ENCODE data around the gene TRIM61. TPM values are rescaled to one million over a fixed set of nuclear protein-coding genes. Genes with fewer than 3 reads are reported as not detected.
"Not testable (repeated sequence)": the region's sequence is repeated elsewhere in the genome, so short reads cannot be mapped to it uniquely, and the experiment has no call there.

The TRIM61 gene
- total and polyA plus RNA-seq, 2 experiments from 2014 or later = 0.18 TPM; not detected in 1

DNA sequence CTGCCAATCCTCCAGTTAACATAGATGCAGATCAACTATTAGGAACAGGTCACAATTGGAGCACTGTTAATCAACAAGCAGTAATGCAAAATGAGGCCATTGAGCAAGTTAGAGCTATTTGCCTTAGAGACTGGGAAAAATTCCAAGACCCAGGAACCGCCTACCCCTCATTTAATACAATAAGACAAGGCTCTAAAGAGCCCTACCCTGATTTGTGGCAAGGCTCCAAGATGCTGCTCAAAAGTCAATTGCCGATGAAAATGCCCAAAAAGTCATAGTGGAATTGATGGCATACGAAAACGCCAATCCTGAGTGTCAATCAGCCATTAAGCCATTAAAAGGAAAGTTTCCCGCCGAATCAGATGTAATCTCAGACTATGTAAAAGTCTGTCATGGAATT, 20.5 kb upstream of the TRIM61 start:
- no peaks in the 10 kb centered on the region; the same call in 1 of the 2 replicates for H3K27me3 ChIP-seq (replicated peaks; ENCODE audit: insufficient read depth)
- no peaks in the 10 kb centered on the region for H3K9me2 ChIP-seq (ENCODE audit: insufficient read depth)
- H3K36me3 ChIP-seq (ENCODE audit: low read depth) = no peaks in the 10 kb centered on the region
- H3K4me3 ChIP-seq = no peak overlapping the region
- H3K9ac ChIP-seq = no peak overlapping the region
- WGBS, 2 experiments (ENCODE audit: low coverage in 1 of 2, low lambda C conversion rate in 2 of 2, missing lambda C conversion rate in 2 of 2) = 40 to 52% methylated on average over 6 of the region's 6 CpGs
- no peak overlapping the region for H3K4me2 ChIP-seq (ENCODE audit: unreplicated experiment)
- in situ Hi-C loops (cut with MboI) = no loop called here
- H4K20me1 ChIP-seq (ENCODE audit: insufficient read depth) = no peaks in the 10 kb centered on the region
- DNase-seq = no peak
- no peak overlapping the region for H3K27ac ChIP-seq
- no peaks in the 10 kb centered on the region for H3F3A ChIP-seq (ENCODE audit: insufficient read depth)
- no peak overlapping the region for H2AFZ ChIP-seq
- no peaks in the 10 kb centered on the region for H3K9me3 ChIP-seq (ENCODE audit: low read depth)
- H3K79me2 ChIP-seq (ENCODE audit: insufficient read depth) = no peaks in the 10 kb centered on the region
- TF ChIP-seq EZH2 (IDR thresholded peaks at IDR 0.05; ENCODE audit: insufficient read depth, poor library complexity, severe bottlenecking) (no peak), EZH2phosphoT487 (IDR thresholded peaks at IDR 0.05; ENCODE audit: insufficient read depth, low read depth) (no peak)
- no peaks in the 10 kb centered on the region for H3K4me1 ChIP-seq (ENCODE audit: insufficient read depth)

DNA sequence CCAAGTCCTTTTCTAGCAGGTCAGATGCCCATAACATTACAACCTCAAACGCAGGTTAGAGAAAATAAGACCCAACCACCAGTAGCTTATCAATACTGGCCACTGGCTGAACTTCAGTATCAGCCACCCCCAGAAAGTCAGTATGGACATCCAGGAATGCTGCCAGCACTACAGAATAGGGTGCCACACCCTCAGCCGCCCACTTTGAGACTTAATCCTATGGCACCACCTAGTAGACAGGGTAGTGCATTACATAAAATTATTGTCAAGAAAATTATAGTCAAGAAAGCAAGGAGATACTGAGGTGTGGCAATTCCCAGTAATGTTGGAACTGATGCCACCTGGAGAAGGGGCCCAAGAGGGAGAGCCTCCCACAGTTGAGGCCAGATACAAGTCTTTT, 19.9 kb upstream of the TRIM61 start:
- in situ Hi-C loops (cut with MboI) = no loop called here
- no peak overlapping the region for H2AFZ ChIP-seq
- no peak overlapping the region for H3K27ac ChIP-seq
- H3K4me1 ChIP-seq (ENCODE audit: insufficient read depth) = no peaks in the 10 kb centered on the region
- no peaks in the 10 kb centered on the region for H3K9me3 ChIP-seq (ENCODE audit: low read depth)
- H3K36me3 ChIP-seq (ENCODE audit: low read depth) = no peaks in the 10 kb centered on the region
- no peak overlapping the region for H3K4me2 ChIP-seq (ENCODE audit: unreplicated experiment)
- no peaks in the 10 kb centered on the region for H3K79me2 ChIP-seq (ENCODE audit: insufficient read depth)
- H4K20me1 ChIP-seq (ENCODE audit: insufficient read depth) = no peaks in the 10 kb centered on the region
- H3K9ac ChIP-seq = no peak overlapping the region
- WGBS, 2 experiments (ENCODE audit: low coverage in 1 of 2, low lambda C conversion rate in 2 of 2, missing lambda C conversion rate in 2 of 2) = 45 to 55% methylated on average over 2 of the region's 2 CpGs
- H3K27me3 ChIP-seq (replicated peaks; ENCODE audit: insufficient read depth) = no peaks in the 10 kb centered on the region; the same call in 1 of the 2 replicates
- H3K9me2 ChIP-seq (ENCODE audit: insufficient read depth) = no peaks in the 10 kb centered on the region
- DNase-seq = peak; percentile 66
- no peaks in the 10 kb centered on the region for H3F3A ChIP-seq (ENCODE audit: insufficient read depth)
- H3K4me3 ChIP-seq = no peak overlapping the region
- TF ChIP-seq EZH2phosphoT487 (IDR thresholded peaks at IDR 0.05; ENCODE audit: insufficient read depth, low read depth) = no peak
- TF ChIP-seq EZH2 (IDR thresholded peaks at IDR 0.05; ENCODE audit: insufficient read depth, poor library complexity, severe bottlenecking) = no peak

DNA sequence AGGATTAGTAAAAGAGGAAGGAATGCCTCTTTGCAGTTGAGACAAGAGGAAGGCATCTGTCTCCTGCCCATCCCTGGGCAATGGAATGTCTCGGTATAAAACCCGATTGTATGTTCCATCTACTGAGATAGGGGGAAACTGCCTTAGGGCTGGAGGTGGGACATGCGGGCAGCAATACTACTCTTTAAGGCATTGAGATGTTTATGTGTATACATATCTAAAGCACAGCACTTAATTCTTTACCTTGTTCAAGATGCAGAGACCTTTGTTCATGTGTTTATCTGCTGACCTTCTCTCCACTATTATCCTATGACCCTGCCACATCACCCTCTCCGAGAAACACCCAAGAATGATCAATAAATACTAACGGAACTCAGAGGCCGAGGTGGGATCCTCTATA, 18.7 kb upstream of the TRIM61 start:
- H3K36me3 ChIP-seq (ENCODE audit: low read depth); H4K20me1 ChIP-seq (ENCODE audit: insufficient read depth); H3K9me2 ChIP-seq (ENCODE audit: insufficient read depth); H3K4me1 ChIP-seq (ENCODE audit: insufficient read depth); H3K4me3 ChIP-seq; in situ Hi-C loops (cut with MboI); H3K4me2 ChIP-seq (ENCODE audit: unreplicated experiment); H2AFZ ChIP-seq; H3K9me3 ChIP-seq (ENCODE audit: low read depth); H3F3A ChIP-seq (ENCODE audit: insufficient read depth); H3K27me3 ChIP-seq (replicated peaks; ENCODE audit: insufficient read depth); DNase-seq; H3K27ac ChIP-seq; H3K79me2 ChIP-seq (ENCODE audit: insufficient read depth); H3K9ac ChIP-seq: not testable (repeated sequence)
- WGBS, 2 experiments (ENCODE audit: low coverage in 1 of 2, low lambda C conversion rate in 2 of 2, missing lambda C conversion rate in 2 of 2) = 63 to 65% methylated on average over 6 of the region's 6 CpGs

DNA sequence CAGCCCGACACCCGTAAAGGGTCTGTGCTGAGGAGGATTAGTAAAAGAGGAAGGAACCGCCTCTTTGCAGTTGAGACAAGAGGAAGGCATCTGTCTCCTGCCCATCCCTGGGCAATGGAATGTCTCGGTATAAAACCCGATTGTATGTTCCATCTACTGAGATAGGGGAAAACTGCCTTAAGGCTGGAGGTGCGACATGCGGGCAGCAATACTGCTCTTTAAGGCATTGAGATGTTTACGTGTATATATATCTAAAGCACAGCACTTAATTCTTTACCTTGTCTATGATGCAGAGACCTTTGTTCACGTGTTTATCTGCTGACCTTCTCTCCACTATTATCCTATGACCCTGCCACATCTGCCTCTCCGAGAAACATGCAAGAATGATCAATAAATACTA, 13.3 kb upstream of the TRIM61 start:
- 63 to 65% methylated on average over 10 of the region's 10 CpGs for WGBS, 2 experiments (ENCODE audit: low coverage in 1 of 2, low lambda C conversion rate in 2 of 2, missing lambda C conversion rate in 2 of 2)
- not testable (repeated sequence) for H3K79me2 ChIP-seq (ENCODE audit: insufficient read depth)

GRCh38 chr4:164989471-164989870, 12.0 kb upstream of the TRIM61 start:
- H3K9me3 ChIP-seq (ENCODE audit: low read depth) = no peaks in the 10 kb centered on the region
- no peaks in the 10 kb centered on the region for H3K36me3 ChIP-seq (ENCODE audit: low read depth)
- H2AFZ ChIP-seq = no peak overlapping the region
- no peaks in the 10 kb centered on the region for H3F3A ChIP-seq (ENCODE audit: insufficient read depth)
- no peak for DNase-seq
- H3K9ac ChIP-seq = no peak overlapping the region
- H3K4me1 ChIP-seq (ENCODE audit: insufficient read depth) = no peaks in the 10 kb centered on the region
- no peaks in the 10 kb centered on the region for H4K20me1 ChIP-seq (ENCODE audit: insufficient read depth)
- in situ Hi-C loops (cut with MboI) = no loop called here
- TF ChIP-seq EZH2 (IDR thresholded peaks at IDR 0.05; ENCODE audit: insufficient read depth, poor library complexity, severe bottlenecking) = no peak
- H3K27me3 ChIP-seq (replicated peaks; ENCODE audit: insufficient read depth) = no peaks in the 10 kb centered on the region
- H3K4me2 ChIP-seq (ENCODE audit: unreplicated experiment) = no peak overlapping the region
- no peaks in the 10 kb centered on the region for H3K79me2 ChIP-seq (ENCODE audit: insufficient read depth)
- H3K9me2 ChIP-seq (ENCODE audit: insufficient read depth) = no peaks in the 10 kb centered on the region
- H3K27ac ChIP-seq = no peak overlapping the region
- H3K4me3 ChIP-seq = no peak overlapping the region
- WGBS, 2 experiments (ENCODE audit: low coverage in 1 of 2, low lambda C conversion rate in 2 of 2, missing lambda C conversion rate in 2 of 2) = 29 to 34% methylated on average over 2 of the region's 2 CpGs

More for the DNA sequence above, 13.3 kb upstream of the TRIM61 start:
- H3K9ac ChIP-seq; H4K20me1 ChIP-seq (ENCODE audit: insufficient read depth); H3K4me2 ChIP-seq (ENCODE audit: unreplicated experiment); DNase-seq; H3K9me2 ChIP-seq (ENCODE audit: insufficient read depth); H3K27ac ChIP-seq; H3K27me3 ChIP-seq (replicated peaks; ENCODE audit: insufficient read depth); H3K9me3 ChIP-seq (ENCODE audit: low read depth); H3K36me3 ChIP-seq (ENCODE audit: low read depth); H3K4me3 ChIP-seq; in situ Hi-C loops (cut with MboI); H3K4me1 ChIP-seq (ENCODE audit: insufficient read depth); H3F3A ChIP-seq (ENCODE audit: insufficient read depth); H2AFZ ChIP-seq: not testable (repeated sequence)

DNA sequence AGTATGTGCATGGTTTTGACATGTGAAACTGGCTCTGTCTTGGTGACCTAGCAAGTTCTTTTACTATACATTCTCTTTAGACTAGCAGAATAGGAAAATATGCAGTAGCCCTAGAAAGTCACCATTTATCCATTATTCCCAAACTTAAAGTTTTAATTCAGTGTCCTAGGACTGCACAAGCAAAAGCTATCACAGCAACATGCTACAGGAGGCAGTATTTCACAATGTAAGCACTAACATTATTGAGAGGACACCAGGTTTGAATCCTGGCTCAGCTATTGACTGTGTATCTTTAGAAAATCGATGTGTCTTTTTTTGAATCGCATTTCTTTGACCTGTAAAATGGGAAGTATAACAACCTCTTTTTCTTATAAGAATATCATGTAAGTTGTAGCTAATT, 5.5 kb downstream of the TRIM61 start:
- DNase-seq; H3K9ac ChIP-seq; H3K36me3 ChIP-seq (ENCODE audit: low read depth); H3K4me3 ChIP-seq; H3F3A ChIP-seq (ENCODE audit: insufficient read depth); H3K27me3 ChIP-seq (replicated peaks; ENCODE audit: insufficient read depth); H3K4me1 ChIP-seq (ENCODE audit: insufficient read depth); H2AFZ ChIP-seq; H4K20me1 ChIP-seq (ENCODE audit: insufficient read depth); H3K9me2 ChIP-seq (ENCODE audit: insufficient read depth); H3K9me3 ChIP-seq (ENCODE audit: low read depth); in situ Hi-C loops (cut with MboI); H3K4me2 ChIP-seq (ENCODE audit: unreplicated experiment); H3K27ac ChIP-seq; H3K79me2 ChIP-seq (ENCODE audit: insufficient read depth): not testable (repeated sequence)
- 66 to 78% methylated on average over 2 of the region's 2 CpGs for WGBS, 2 experiments (ENCODE audit: low coverage in 1 of 2, low lambda C conversion rate in 2 of 2, missing lambda C conversion rate in 2 of 2)

Measured in GM23248 (cell line).